Measurements from ENCODE around the gene SEC23A.

- no peak for TF ChIP-seq EZH2phosphoT487 (IDR thresholded peaks at IDR 0.05; ENCODE audit: insufficient read depth, low read depth)
- TF ChIP-seq EZH2 (IDR thresholded peaks at IDR 0.05; ENCODE audit: insufficient read depth, poor library complexity, severe bottlenecking), result no peak
These were observed 120.2 kb downstream of the SEC23A start for GRCh38 chr14:38982837-38983236.

All from GM23248 (cell line).